ENCODE data around the gene AGPAT3. TPM values are rescaled to one million over a fixed set of nuclear protein-coding genes. Genes with fewer than 3 reads are reported as not detected.

Gene AGPAT3
- total RNA-seq, 2 experiments from 2014 or later, result 71.4 to 82.4 TPM

- Mint-ChIP-seq H3K27me3 (no peaks in the 10 kb centered on the region), H3K27ac (no peak overlapping the region), H3K36me3 (peaks cover under 1% of the 10 kb centered on the region), H3K4me1 (ENCODE audit: low read depth) (peaks cover 16% of the 10 kb centered on the region), H3K4me3 (no peak overlapping the region), H3K9me3 (no peaks in the 10 kb centered on the region)
- ChIA-PET POLR2A (no interaction called here), CTCF (interaction anchor here (1.2 kb wide), 1 partner anchor 12 kb away, joined by 4 read pairs; no protein-coding TSS in a partner anchor)
- intact Hi-C loops (cut with micrococcal nuclease), result no loop called here
- no peak for DNase-seq
Observed at GRCh38 chr21:43986544-43987451, 121.8 kb downstream of the AGPAT3 start.

GRCh38 chr21:43987509-43987908, 122.5 kb downstream of the AGPAT3 start:
- Mint-ChIP-seq H3K36me3 (no peaks in the 10 kb centered on the region), H3K4me3 (no peak overlapping the region), H3K4me1 (ENCODE audit: low read depth) (peaks cover 16% of the 10 kb centered on the region), H3K27ac (no peak overlapping the region), H3K27me3 (no peaks in the 10 kb centered on the region), H3K9me3 (no peaks in the 10 kb centered on the region)
- DNase-seq, result no peak
- intact Hi-C loops (cut with micrococcal nuclease), result no loop called here
- CTCF ChIA-PET, result interaction anchor here (1.2 kb wide), 1 partner anchor 12 kb away, joined by 4 read pairs; no protein-coding TSS in a partner anchor
- POLR2A ChIA-PET, result no interaction called here

GRCh38 chr21:43988016-43988415, 123.0 kb downstream of the AGPAT3 start:
- Mint-ChIP-seq H3K4me3 (no peak overlapping the region), H3K27ac (no peak overlapping the region), H3K9me3 (no peaks in the 10 kb centered on the region), H3K27me3 (no peaks in the 10 kb centered on the region), H3K36me3 (no peaks in the 10 kb centered on the region), H3K4me1 (ENCODE audit: low read depth) (peaks cover 14% of the 10 kb centered on the region)
- CTCF ChIA-PET, result interaction anchor here (1.4 kb wide), 1 partner anchor 13 kb away, joined by 3 read pairs; no protein-coding TSS in a partner anchor
- intact Hi-C loops (cut with micrococcal nuclease), result no loop called here
- no peak for DNase-seq
- POLR2A ChIA-PET, result no interaction called here

GRCh38 chr21:43988506-43989230, 123.6 kb downstream of the AGPAT3 start:
- H3K36me3 Mint-ChIP-seq, result no peaks in the 10 kb centered on the region

GRCh38 chr21:43989401-43989800, 124.4 kb downstream of the AGPAT3 start:
- peaks cover 13% of the 10 kb centered on the region for H3K4me1 Mint-ChIP-seq (ENCODE audit: low read depth)
- DNase-seq, result no peak
- no peak overlapping the region for H3K27ac Mint-ChIP-seq
- no peak overlapping the region for H3K4me3 Mint-ChIP-seq
- intact Hi-C loops (cut with micrococcal nuclease), result no loop called here
- H3K9me3 Mint-ChIP-seq, result no peaks in the 10 kb centered on the region
- CTCF ChIA-PET, result interaction anchor here (1.4 kb wide), 1 partner anchor 14 kb away, joined by 3 read pairs; no protein-coding TSS in a partner anchor
- POLR2A ChIA-PET, result no interaction called here
- no peaks in the 10 kb centered on the region for H3K36me3 Mint-ChIP-seq
- no peaks in the 10 kb centered on the region for H3K27me3 Mint-ChIP-seq

More at GRCh38 chr21:43988506-43989230, 123.6 kb downstream of the AGPAT3 start:
- no peaks in the 10 kb centered on the region for H3K27me3 Mint-ChIP-seq
- ChIA-PET CTCF (interaction anchor here (1.4 kb wide), 1 partner anchor 13 kb away, joined by 3 read pairs; no protein-coding TSS in a partner anchor), POLR2A (no interaction called here)
- intact Hi-C loops (cut with micrococcal nuclease), result no loop called here
- no peak overlapping the region for H3K27ac Mint-ChIP-seq
- H3K4me3 Mint-ChIP-seq, result no peak overlapping the region
- no peak for DNase-seq
- H3K9me3 Mint-ChIP-seq, result no peaks in the 10 kb centered on the region
- H3K4me1 Mint-ChIP-seq (ENCODE audit: low read depth), result peaks cover 13% of the 10 kb centered on the region

GRCh38 chr21:43991447-43991991, 126.5 kb downstream of the AGPAT3 start:
- Mint-ChIP-seq H3K4me3 (no peak overlapping the region), H3K36me3 (no peaks in the 10 kb centered on the region), H3K27ac (no peak overlapping the region), H3K27me3 (no peaks in the 10 kb centered on the region), H3K9me3 (no peaks in the 10 kb centered on the region), H3K4me1 (ENCODE audit: low read depth) (no peaks in the 10 kb centered on the region)
- ChIA-PET POLR2A (no interaction called here), CTCF (no interaction called here)
- intact Hi-C loops (cut with micrococcal nuclease), result no loop called here
- no peak for DNase-seq

- Mint-ChIP-seq H3K9me3 (no peaks in the 10 kb centered on the region), H3K36me3 (no peaks in the 10 kb centered on the region), H3K27me3 (no peaks in the 10 kb centered on the region), H3K4me1 (ENCODE audit: low read depth) (no peaks in the 10 kb centered on the region), H3K4me3 (no peak overlapping the region), H3K27ac (no peak overlapping the region)
- POLR2A ChIA-PET, result no interaction called here
- CTCF ChIA-PET, result no interaction called here
- no peak for DNase-seq
- intact Hi-C loops (cut with micrococcal nuclease), result no loop called here
Observed at GRCh38 chr21:43992121-43992520, 127.1 kb downstream of the AGPAT3 start.

GRCh38 chr21:43993420-43993934, 128.5 kb downstream of the AGPAT3 start:
- intact Hi-C loops (cut with micrococcal nuclease), result no loop called here
- Mint-ChIP-seq H3K9me3 (no peaks in the 10 kb centered on the region), H3K36me3 (no peaks in the 10 kb centered on the region), H3K27ac (no peak overlapping the region), H3K4me1 (ENCODE audit: low read depth) (no peaks in the 10 kb centered on the region), H3K4me3 (no peak overlapping the region), H3K27me3 (no peaks in the 10 kb centered on the region)
- ChIA-PET POLR2A (no interaction called here), CTCF (interaction anchor here (0.7 kb wide), 1 partner anchor 18 kb away, joined by 4 read pairs; no protein-coding TSS in a partner anchor)
- no peak for DNase-seq

- H3K9me3 Mint-ChIP-seq, result no peaks in the 10 kb centered on the region
- no peaks in the 10 kb centered on the region for H3K4me1 Mint-ChIP-seq (ENCODE audit: low read depth)
- ChIA-PET POLR2A (no interaction called here), CTCF (no interaction called here)
- intact Hi-C loops (cut with micrococcal nuclease), result no loop called here
- DNase-seq, result no peak
- no peaks in the 10 kb centered on the region for H3K27me3 Mint-ChIP-seq
- no peak overlapping the region for H3K27ac Mint-ChIP-seq
- no peak overlapping the region for H3K4me3 Mint-ChIP-seq
- no peaks in the 10 kb centered on the region for H3K36me3 Mint-ChIP-seq
Observed at GRCh38 chr21:43994085-43994484, 129.1 kb downstream of the AGPAT3 start.

GRCh38 chr21:43994646-43995045, 129.6 kb downstream of the AGPAT3 start:
- DNase-seq, result no peak
- Mint-ChIP-seq H3K27ac (no peak overlapping the region), H3K4me1 (ENCODE audit: low read depth) (no peaks in the 10 kb centered on the region), H3K9me3 (no peaks in the 10 kb centered on the region), H3K36me3 (no peaks in the 10 kb centered on the region), H3K27me3 (no peaks in the 10 kb centered on the region), H3K4me3 (no peak overlapping the region)
- intact Hi-C loops (cut with micrococcal nuclease), result no loop called here
- POLR2A ChIA-PET, result no interaction called here
- CTCF ChIA-PET, result no interaction called here

- Mint-ChIP-seq H3K4me3 (no peak overlapping the region), H3K4me1 (ENCODE audit: low read depth) (no peaks in the 10 kb centered on the region), H3K27me3 (no peaks in the 10 kb centered on the region), H3K36me3 (no peaks in the 10 kb centered on the region), H3K27ac (no peak overlapping the region), H3K9me3 (no peaks in the 10 kb centered on the region)
- ChIA-PET CTCF (no interaction called here), POLR2A (no interaction called here)
- intact Hi-C loops (cut with micrococcal nuclease), result no loop called here
- no peak for DNase-seq
Observed at GRCh38 chr21:43995521-43996105, 130.6 kb downstream of the AGPAT3 start.

All from activated CD4-positive, alpha-beta memory T cell treated with anti-CD3 and anti-CD28 coated beads for 36 hours (primary cell).